KMS-11 (cell line): ENCODE results near the gene SAMD5.

Source experiments
- H2AFZ ChIP-seq: fragments of 200-600 bp; sonication (generic); 2 replicates; pipeline ENCODE4 v1.6.1; 2016; ENCODE audit warnings: antibody characterized with exemption, mixed run types, low read depth
- H3K27ac ChIP-seq: fragments of 200-600 bp; sonication (generic); 2 replicates; pipeline ENCODE4 v1.6.1; 2016; ENCODE audit warnings: mild to moderate bottlenecking, mixed run types
- H3K27me3 ChIP-seq: fragments of 200-600 bp; sonication (generic); 2 replicates; pipeline ENCODE4 v1.6.1; 2017; ENCODE audit warnings: mild to moderate bottlenecking, low read depth, mixed run types, moderate library complexity; ENCODE audit not compliant: insufficient read depth
- H3K36me3 ChIP-seq: fragments of 200-600 bp; sonication (generic); 2 replicates; pipeline ENCODE4 v1.6.1; 2017; ENCODE audit warnings: mild to moderate bottlenecking, mixed run types; ENCODE audit not compliant: insufficient read depth
- H3K4me1 ChIP-seq: fragments of 200-600 bp; sonication (generic); 2 replicates; pipeline ENCODE4 v1.6.1; 2016; ENCODE audit warnings: mild to moderate bottlenecking, low read depth, mixed run types; ENCODE audit not compliant: poor library complexity, severe bottlenecking
- H3K4me2 ChIP-seq: fragments of 200-600 bp; sonication (generic); 2 replicates; pipeline ENCODE4 v1.7.0; 2016; ENCODE audit warnings: mild to moderate bottlenecking, mixed run types
- H3K4me3 ChIP-seq: fragments of 200-600 bp; sonication (generic); IDR thresholded peaks from 2 replicates; pipeline ENCODE4 v1.6.1; 2017; ENCODE audit warnings: low read depth, low read length, mixed read lengths; ENCODE audit not compliant: insufficient read depth
- H3K79me2 ChIP-seq: fragments of 200-600 bp; sonication (generic); 2 replicates; pipeline ENCODE4 v1.6.1; 2016; ENCODE audit warnings: low read depth, mixed run types; ENCODE audit not compliant: insufficient read depth
- H3K9ac ChIP-seq: fragments of 200-600 bp; sonication (generic); 2 replicates; pipeline ENCODE4 v1.6.1; 2016; ENCODE audit warnings: mild to moderate bottlenecking, mixed run types
- H4K20me1 ChIP-seq: fragments of 200-600 bp; sonication (generic); 2 replicates; pipeline ENCODE4 v1.6.1; 2016; ENCODE audit warnings: mild to moderate bottlenecking, mixed run types; ENCODE audit not compliant: insufficient read depth
- CTCF ChIP-seq: fragments of 200-600 bp; sonication (generic); conservative IDR thresholded peaks from 2 replicates; pipeline ENCODE4 v1.6.1; 2017; ENCODE audit warnings: low read depth, mild to moderate bottlenecking, antibody characterized with exemption, low read length, moderate library complexity, mixed read lengths

SAMD5 gene

DNA sequence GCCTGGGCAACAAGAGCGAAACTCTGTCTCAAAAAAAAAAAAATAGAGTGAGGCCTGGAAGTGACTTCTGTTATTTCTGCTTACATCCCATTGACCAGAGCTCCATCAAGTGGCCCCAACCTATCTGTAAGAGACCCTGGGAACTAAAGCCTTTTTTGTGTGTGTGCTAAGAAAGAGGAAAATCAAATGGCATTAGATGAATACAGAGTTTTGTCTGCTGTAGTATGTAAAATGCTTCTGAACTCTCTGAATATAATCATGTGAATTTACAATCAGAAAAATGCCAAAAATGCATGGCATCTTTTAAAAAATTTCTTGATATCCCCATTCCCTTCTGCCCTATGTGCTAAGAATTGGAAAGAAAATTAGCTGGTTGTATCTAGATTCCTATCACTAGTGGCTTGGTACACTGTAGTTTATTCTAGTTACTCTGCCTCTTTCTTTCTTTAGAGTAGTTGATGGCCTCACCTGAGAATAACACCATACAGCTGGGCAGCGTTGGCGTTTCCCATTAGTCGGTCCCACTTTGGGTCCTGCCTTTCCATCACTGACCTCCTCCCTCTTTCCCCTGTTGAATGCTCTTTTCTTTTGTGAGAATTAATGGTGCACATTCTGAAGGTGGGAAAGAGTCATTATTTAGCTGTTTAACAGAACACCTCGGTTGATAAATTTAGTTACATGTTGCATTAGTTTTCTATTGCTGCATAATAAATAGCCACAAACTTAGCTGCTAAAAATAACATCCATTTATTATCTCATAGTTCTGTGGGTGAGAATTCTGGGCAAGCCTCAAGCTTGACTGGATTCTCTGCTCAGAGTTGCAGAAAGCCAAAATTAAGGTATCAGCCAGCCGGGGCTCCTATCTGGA, 38.2 kb downstream of the SAMD5 start:
- H3K9ac ChIP-seq = no peak overlapping the region
- no peak overlapping the region for H3K4me2 ChIP-seq
- no peaks in the 10 kb centered on the region for H3K36me3 ChIP-seq
- no peak overlapping the region for H2AFZ ChIP-seq
- H3K27ac ChIP-seq = no peak overlapping the region
- H3K4me3 ChIP-seq = no peak overlapping the region
- no peaks in the 10 kb centered on the region for H3K4me1 ChIP-seq
- no peak for TF ChIP-seq CTCF
- H3K79me2 ChIP-seq = no peaks in the 10 kb centered on the region
- H3K27me3 ChIP-seq = no peaks in the 10 kb centered on the region
- H4K20me1 ChIP-seq = no peaks in the 10 kb centered on the region

DNA sequence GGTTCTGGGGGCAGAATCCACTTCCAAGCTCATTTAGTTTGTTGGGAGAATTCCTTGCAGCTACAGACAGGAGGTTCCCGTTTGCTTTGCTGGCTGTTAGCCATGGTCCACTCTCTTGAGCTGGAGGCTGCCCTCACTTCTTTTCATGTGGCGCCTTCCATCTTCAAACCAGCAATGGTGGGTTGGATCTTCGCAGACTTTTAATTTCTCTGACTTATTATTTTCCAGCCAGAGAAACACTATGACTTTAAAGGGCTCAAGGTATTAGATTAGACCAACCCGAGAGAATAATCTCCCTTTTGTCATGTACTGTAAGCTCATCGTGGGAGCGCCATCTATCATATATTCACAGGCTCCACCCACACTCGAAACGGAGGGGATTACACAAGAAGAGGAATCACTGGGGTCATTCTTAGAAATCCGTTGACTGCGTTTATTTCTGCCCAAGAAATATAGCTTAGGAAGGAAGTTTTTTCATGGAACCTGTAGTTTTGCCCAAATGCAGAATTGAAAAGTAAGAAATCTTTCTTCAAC, 38.9 kb downstream of the SAMD5 start:
- Histone ChIP-seq H2AFZ (no peak overlapping the region), H3K4me3 (no peak overlapping the region), H3K4me2 (no peak overlapping the region), H3K36me3 (no peaks in the 10 kb centered on the region), H4K20me1 (no peaks in the 10 kb centered on the region), H3K79me2 (no peaks in the 10 kb centered on the region), H3K9ac (no peak overlapping the region), H3K27me3 (no peaks in the 10 kb centered on the region), H3K27ac (no peak overlapping the region), H3K4me1 (no peaks in the 10 kb centered on the region)
- no peak for TF ChIP-seq CTCF

GRCh38 chr6:147548921-147549475, 40.5 kb downstream of the SAMD5 start:
- no peak for TF ChIP-seq CTCF

GRCh38 chr6:147549531-147549930, 41.0 kb downstream of the SAMD5 start:
- Histone ChIP-seq H3K4me1 (no peaks in the 10 kb centered on the region), H3K9ac (no peak overlapping the region), H2AFZ (no peak overlapping the region), H3K79me2 (no peaks in the 10 kb centered on the region), H4K20me1 (no peaks in the 10 kb centered on the region), H3K4me3 (no peak overlapping the region), H3K36me3 (no peaks in the 10 kb centered on the region), H3K27me3 (no peaks in the 10 kb centered on the region), H3K27ac (no peak overlapping the region), H3K4me2 (no peak overlapping the region)
- no peak for TF ChIP-seq CTCF

More at GRCh38 chr6:147548921-147549475, 40.5 kb downstream of the SAMD5 start:
- Histone ChIP-seq H3K4me1 (no peaks in the 10 kb centered on the region), H3K79me2 (no peaks in the 10 kb centered on the region), H4K20me1 (no peaks in the 10 kb centered on the region), H3K27ac (no peak overlapping the region), H3K4me2 (no peak overlapping the region), H3K9ac (no peak overlapping the region), H3K36me3 (no peaks in the 10 kb centered on the region), H3K27me3 (no peaks in the 10 kb centered on the region), H2AFZ (no peak overlapping the region), H3K4me3 (no peak overlapping the region)
